Measurements from ENCODE around the gene RGL2.

Gene RGL2

GRCh38 chr6:33249732-33250630, 48.8 kb downstream of the RGL2 start:
- no peak for TF ChIP-seq CTCF (IDR thresholded peaks at IDR 0.05; ENCODE audit: borderline replicate concordance, insufficient read depth, low read depth, low read length)
- peak overlapping the region; percentile 38 for H3K4me3 ChIP-seq (ENCODE audit: low read depth, low read length)

- H3K4me3 ChIP-seq (ENCODE audit: low read depth, low read length) = peak overlapping the region; percentile 43
- TF ChIP-seq CTCF (IDR thresholded peaks at IDR 0.05; ENCODE audit: borderline replicate concordance, insufficient read depth, low read depth, low read length) = no peak
These were observed 49.6 kb downstream of the RGL2 start for GRCh38 chr6:33248932-33249731.

GRCh38 chr6:33248643-33248931, 50.2 kb downstream of the RGL2 start:
- TF ChIP-seq CTCF (IDR thresholded peaks at IDR 0.05; ENCODE audit: borderline replicate concordance, insufficient read depth, low read depth, low read length) = no peak
- H3K4me3 ChIP-seq (ENCODE audit: low read depth, low read length) = peak overlapping the region; percentile 43

- H3K4me3 ChIP-seq (ENCODE audit: low read depth, low read length) = peak overlapping the region; percentile 43
- TF ChIP-seq CTCF (IDR thresholded peaks at IDR 0.05; ENCODE audit: borderline replicate concordance, insufficient read depth, low read depth, low read length) = peak; percentile 93
These were observed 50.6 kb downstream of the RGL2 start for GRCh38 chr6:33247977-33248642.

GRCh38 chr6:33243476-33243875, 55.3 kb downstream of the RGL2 start:
- H3K4me3 ChIP-seq (ENCODE audit: low read depth, low read length) = no peak overlapping the region
- no peak for TF ChIP-seq CTCF (IDR thresholded peaks at IDR 0.05; ENCODE audit: borderline replicate concordance, insufficient read depth, low read depth, low read length)

- TF ChIP-seq CTCF (IDR thresholded peaks at IDR 0.05; ENCODE audit: borderline replicate concordance, insufficient read depth, low read depth, low read length) = no peak
- no peak overlapping the region for H3K4me3 ChIP-seq (ENCODE audit: low read depth, low read length)
These were observed 56.8 kb downstream of the RGL2 start for GRCh38 chr6:33241968-33242367.

All from GM12875 (cell line).